Measurements from ENCODE around the gene PTPRN. TPM values are rescaled to one million over a fixed set of nuclear protein-coding genes. Genes with fewer than 3 reads are reported as not detected.

The PTPRN gene
- total and polyA plus RNA-seq, 10 of the 15 experiments (the other 5 are each of a cell fraction or from before 2014, with no cell fraction given): 0.28 to 0.69 TPM; not detected in 8

DNA sequence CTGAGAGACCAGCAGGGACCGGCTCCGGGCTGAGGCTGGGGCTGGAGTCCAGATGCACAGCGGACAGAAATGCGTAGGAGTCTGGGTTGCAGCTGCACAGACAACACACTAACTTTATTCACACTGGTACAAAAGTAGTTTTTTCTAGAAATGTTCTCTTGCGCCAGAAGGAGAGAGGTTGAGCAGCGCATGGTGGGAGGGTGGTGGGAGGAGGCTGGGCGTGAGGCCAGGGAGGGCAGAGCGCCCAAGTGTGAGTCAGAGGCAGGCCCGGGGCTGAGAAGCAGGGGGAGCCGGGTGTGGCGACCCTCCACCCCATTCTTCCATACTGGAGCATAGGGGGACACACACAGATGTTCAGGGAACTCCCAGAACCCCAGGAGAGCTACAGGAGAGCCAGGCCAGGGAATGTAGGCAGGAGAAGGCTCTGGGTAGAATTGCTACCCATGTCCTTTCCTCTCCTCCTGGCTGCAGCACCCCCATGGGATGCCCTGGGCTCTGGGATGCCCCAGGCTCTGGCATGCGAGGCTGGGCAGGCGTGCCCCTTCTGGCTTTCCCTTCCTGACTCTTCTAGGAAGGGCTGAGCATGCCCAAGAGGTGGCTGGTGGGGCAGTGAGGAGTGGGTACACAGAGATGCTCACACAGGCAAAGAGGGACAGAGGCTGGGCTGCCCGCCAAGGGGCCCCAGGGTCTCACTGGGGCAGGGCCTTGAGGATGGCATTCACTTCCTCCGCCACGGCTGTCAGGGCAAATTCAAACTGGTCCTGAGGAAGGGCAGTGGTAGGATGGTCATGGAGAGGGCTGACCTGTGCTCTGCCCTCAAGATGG, 19.5 kb downstream of the PTPRN start:
- Histone ChIP-seq H3K9ac (ENCODE audit: control insufficient read depth, insufficient read depth, low read length) (no peak overlapping the region), H3K4me1 (ENCODE audit: control insufficient read depth, insufficient read depth, low read length) (peaks cover 3% of the 10 kb centered on the region), H2AFZ (ENCODE audit: control insufficient read depth, low read depth, low read length) (no peak overlapping the region), H3K79me2 (ENCODE audit: control insufficient read depth, insufficient read depth, low read length) (no peaks in the 10 kb centered on the region), H3K4me2 (ENCODE audit: control insufficient read depth, insufficient read depth) (no peak overlapping the region), H3K36me3 (ENCODE audit: control insufficient read depth in 2 of 2, insufficient read depth in 2 of 2, low read length in 1 of 2) (no peaks in the 10 kb centered on the region), H3K9me3 (replicated peaks; ENCODE audit: control insufficient read depth, insufficient read depth, low read length) (no peaks in the 10 kb centered on the region), H3K27ac (ENCODE audit: control insufficient read depth, insufficient read depth) (no peak overlapping the region), H3K27me3 (replicated peaks in 1 of 2; ENCODE audit: control insufficient read depth in 2 of 2, insufficient read depth in 2 of 2, low read length in 1 of 2) (peaks cover 0 to 3% of the 10 kb centered on the region in 2 experiments; a peak in 2 of 4 replicates), H4K20me1 (ENCODE audit: control insufficient read depth, insufficient read depth) (no peaks in the 10 kb centered on the region), H3K4me3 (no peak overlapping the region)
- intact Hi-C loops (cut with micrococcal nuclease; ENCODE audit: unreplicated experiment): no loop called here
- ChIA-PET RAD21 (ENCODE audit: unreplicated experiment) (interaction anchor here (6.5 kb wide), 1 partner anchor 11 kb away, joined by 78 read pairs; the partner anchor contains the start of gene DNAJB2), POLR2A (no interaction called here), CTCF (interaction anchor here (1.1 to 6.7 kb wide), 3 partner anchors 11 to 119 kb away, joined by 3 to 257 read pairs (median 4); partner anchors contain the start of gene DNAJB2), SMC1A (ENCODE audit: uncharacterized antibody, unreplicated experiment) (interaction anchor here (6.0 kb wide), 1 partner anchor 10 kb away, joined by 96 read pairs; the partner anchor contains the start of gene DNAJB2)
- 47% methylated on average over 16 of the region's 16 CpGs for WGBS (ENCODE audit: insufficient coverage, insufficient replicate concordance, low lambda C conversion rate, missing lambda C conversion rate)
- TF ChIP-seq IRF3 (IDR thresholded peaks at IDR 0.05) (no peak), ZBED1 (IDR thresholded peaks at IDR 0.05; ENCODE audit: borderline replicate concordance) (no peak), SPI1 (IDR thresholded peaks at IDR 0.05; ENCODE audit: borderline replicate concordance, insufficient read depth, low read depth, low read length) (no peak), CTCF (IDR thresholded peaks at IDR 0.05 in 2 of 3, conservative IDR thresholded peaks at IDR 0.05 in 1 of 3; ENCODE audit: control insufficient read depth in 2 of 3, extremely low read depth in 1 of 3, insufficient read depth in 1 of 3, low read depth in 3 of 3, low read length in 3 of 3) (no peak), ESRRA (IDR thresholded peaks at IDR 0.05; ENCODE audit: low read length) (no peak), RELA (IDR thresholded peaks at IDR 0.05; ENCODE audit: borderline replicate concordance, partially characterized antibody) (no peak), KDM1A (IDR thresholded peaks at IDR 0.05; ENCODE audit: borderline replicate concordance) (no peak), RAD21 (IDR thresholded peaks at IDR 0.05; ENCODE audit: insufficient read depth, low read depth, low read length) (no peak), IRF4 (IDR thresholded peaks at IDR 0.05; ENCODE audit: low read depth, low read length) (no peak), CBFB (IDR thresholded peaks at IDR 0.05; ENCODE audit: low read depth) (no peak), ZBTB4 (CRISPR knock-in tag; IDR thresholded peaks at IDR 0.05) (no peak), TARDBP (IDR thresholded peaks at IDR 0.05; ENCODE audit: borderline replicate concordance) (no peak), SUPT20H (IDR thresholded peaks at IDR 0.05; ENCODE audit: borderline replicate concordance, control insufficient read depth, low read depth, low read length) (no peak), IKZF2 (IDR thresholded peaks at IDR 0.05) (no peak), SMC3 (IDR thresholded peaks at IDR 0.05; ENCODE audit: borderline replicate concordance, low read length) (no peak)
- TF ChIP-seq, protein P1, sequence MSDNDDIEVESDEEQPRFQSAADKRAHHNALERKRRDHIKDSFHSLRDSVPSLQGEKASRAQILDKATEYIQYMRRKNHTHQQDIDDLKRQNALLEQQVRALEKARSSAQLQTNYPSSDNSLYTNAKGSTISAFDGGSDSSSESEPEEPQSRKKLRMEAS (IDR thresholded peaks at IDR 0.05; ENCODE audit: low read depth, low read length): no peak
- FAIRE-seq: no peak
- in situ Hi-C loops (cut with MboI): no loop called here
- no peak for DNase-seq (ENCODE audit: low read depth, low spot score)
- ATAC-seq: no peak
- BruUV-seq (replicated peaks): no TSS peak

All from GM12878 (cell line).